Caco-2 (cell line): ENCODE data around the gene TMEM250. TPM values are rescaled to one million over a fixed set of nuclear protein-coding genes. Genes with fewer than 3 reads are reported as not detected.

Experiments used
- BruUV-seq: library from RNA; stranded (reverse); fragments of 400-500 nt; replicated peaks from 2 replicates; lab custom pipeline; 2021; lab: Mats Ljungman, UMichigan
- CTCF ChIA-PET: fragments of 300-600 bp; sonication (Branson Sonifier 250); formaldehyde crosslinking; loops from one replicate; lab custom pipeline; 2022; ENCODE audit warnings: antibody characterized with exemption; lab: Charles Lee
- POLR2A ChIA-PET: fragments of 300-600 bp; sonication (Branson Sonifier 250); formaldehyde crosslinking; loops from one replicate; lab custom pipeline; 2022; ENCODE audit warnings: antibody characterized with exemption; lab: Charles Lee
- DNase-seq, 2 experiments: peaks; one replicate each; pipeline versions ENCODE4 v3.0.0 to v3.0.0-alpha.2; 2020 to 2022
- H3K27me3 ChIP-seq: replicated peaks from 2 replicates; pipeline ENCODE4 v1.6.0; 2011; ENCODE audit warnings: low read length; ENCODE audit not compliant: control insufficient read depth, insufficient read depth
- H3K36me3 ChIP-seq: 2 replicates; pipeline ENCODE4 v1.5.1; 2011; ENCODE audit warnings: low read length; ENCODE audit not compliant: control insufficient read depth, insufficient read depth
- H3K4me1 ChIP-seq: fragments of 250-450 bp; sonication (Bioruptor Pico); 2 replicates; pipeline ENCODE4 v1.5.1; 2020; ENCODE audit warnings: mild to moderate bottlenecking
- H3K4me3 ChIP-seq: 2 replicates; pipeline ENCODE4 v1.5.1; 2011; ENCODE audit warnings: low read depth, mild to moderate bottlenecking, control low read depth, low read length
- H3K9me3 ChIP-seq: fragments of 250-450 bp; sonication (Bioruptor Pico); 2 replicates; pipeline ENCODE4 v1.5.1; 2020; ENCODE audit warnings: mild to moderate bottlenecking, moderate library complexity
- H3K27ac Mint-ChIP-seq: one replicate; pipeline ENCODE4 v1.8.0; 2022; ENCODE audit warnings: mixed read lengths; ENCODE audit not compliant: unreplicated experiment
- H3K27me3 Mint-ChIP-seq: one replicate; pipeline ENCODE4 v1.8.0; 2022; ENCODE audit warnings: mixed read lengths; ENCODE audit not compliant: insufficient read depth, unreplicated experiment
- H3K36me3 Mint-ChIP-seq: one replicate; pipeline ENCODE4 v1.8.0; 2022; ENCODE audit warnings: mild to moderate bottlenecking, mixed read lengths; ENCODE audit not compliant: insufficient read depth, unreplicated experiment
- H3K4me1 Mint-ChIP-seq: one replicate; pipeline ENCODE4 v1.8.0; 2022; ENCODE audit warnings: low read depth, mixed read lengths; ENCODE audit not compliant: unreplicated experiment
- H3K4me3 Mint-ChIP-seq: one replicate; pipeline ENCODE4 v1.8.0; 2022; ENCODE audit warnings: mild to moderate bottlenecking, moderate library complexity, mixed read lengths; ENCODE audit not compliant: unreplicated experiment
- H3K9me3 Mint-ChIP-seq: one replicate; pipeline ENCODE4 v1.8.0; 2022; ENCODE audit warnings: mixed read lengths; ENCODE audit not compliant: unreplicated experiment
- intact Hi-C: fragments of 100-400 bp; cut with micrococcal nuclease; formaldehyde crosslinking; loops from one replicate; pipeline ENCODE4 v1.10.0; 2022; ENCODE audit not compliant: unreplicated experiment
- total RNA-seq: library from RNA; stranded (reverse); gene quantifications from 2 replicates; pipeline ENCODE4 v1.2.3, GENCODE V29; 2022
- TF ChIP-seq, protein P1 (sequence below), 2 experiments: fragments of 200-600 bp in 1 of 2; IDR thresholded peaks; 1 replicate in 1 of 2; 2 replicates in 1 of 2; pipeline versions ENCODE4 v1.5.1 to v1.8.0; 2011 to 2022; ENCODE audit warnings: antibody characterized with exemption in 1 of 2, control low read depth in 1 of 2, inconsistent platforms in 1 of 2, low read depth in 1 of 2, low read length in 1 of 2, mild to moderate bottlenecking in 1 of 2, moderate library complexity in 1 of 2; ENCODE audit not compliant: insufficient read depth in 1 of 2, severe bottlenecking in 1 of 2, unreplicated experiment in 1 of 2

The TMEM250 gene
- total RNA-seq, 1 experiment from 2014 or later = 38.2 TPM

DNA sequence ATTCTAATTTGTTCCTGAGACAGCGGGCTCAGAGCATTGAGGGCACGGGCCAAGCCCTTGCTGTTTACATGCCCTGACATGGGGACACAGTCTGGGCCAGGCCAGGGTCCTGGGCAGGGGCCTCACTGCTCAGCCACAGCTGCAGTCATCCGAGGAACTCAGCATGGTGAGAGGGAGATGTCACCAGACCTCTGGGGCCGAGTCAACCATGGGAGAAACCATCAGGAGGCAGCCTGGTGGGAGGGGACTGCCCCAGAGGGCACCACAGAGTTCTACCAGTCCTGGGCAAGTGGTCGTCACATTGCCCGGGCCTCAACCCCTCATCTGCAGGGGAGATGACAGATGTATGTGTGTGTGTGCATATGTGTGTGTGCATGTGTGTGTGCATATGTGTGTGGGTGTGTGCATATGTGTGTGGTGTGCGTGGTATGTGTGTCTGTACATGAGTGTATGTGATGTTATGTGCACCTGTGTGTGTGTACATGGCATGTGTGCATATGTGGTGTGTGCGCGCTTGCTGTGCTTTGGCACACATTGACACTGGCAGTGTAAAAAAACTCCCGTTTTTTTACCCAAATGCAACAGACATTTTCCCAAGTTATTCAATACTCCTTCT lies 42.4 kb upstream of the TMEM250 start:
- H3K9me3 Mint-ChIP-seq = peaks cover 10% of the 10 kb centered on the region

GRCh38 chr9:136160381-136160841 lies 41.7 kb upstream of the TMEM250 start:
- CTCF ChIA-PET = no interaction called here

More for the DNA sequence above, 42.4 kb upstream of the TMEM250 start:
- no peak for DNase-seq
- no peaks in the 10 kb centered on the region for H3K36me3 ChIP-seq
- ChIA-PET POLR2A (no interaction called here), CTCF (no interaction called here)
- intact Hi-C loops = no loop called here
- H3K27me3 Mint-ChIP-seq = no peaks in the 10 kb centered on the region
- no peak overlapping the region for H3K27ac Mint-ChIP-seq
- H3K27me3 ChIP-seq = no peaks in the 10 kb centered on the region
- BruUV-seq = no TSS peak
- H3K9me3 ChIP-seq = peaks cover 4% of the 10 kb centered on the region; the same call in 1 of the 2 replicates
- H3K4me3 Mint-ChIP-seq = no peak overlapping the region
- H3K4me1 ChIP-seq = no peaks in the 10 kb centered on the region
- no peak overlapping the region for H3K4me3 ChIP-seq
- H3K4me1 Mint-ChIP-seq = no peaks in the 10 kb centered on the region
- TF ChIP-seq, protein P1, sequence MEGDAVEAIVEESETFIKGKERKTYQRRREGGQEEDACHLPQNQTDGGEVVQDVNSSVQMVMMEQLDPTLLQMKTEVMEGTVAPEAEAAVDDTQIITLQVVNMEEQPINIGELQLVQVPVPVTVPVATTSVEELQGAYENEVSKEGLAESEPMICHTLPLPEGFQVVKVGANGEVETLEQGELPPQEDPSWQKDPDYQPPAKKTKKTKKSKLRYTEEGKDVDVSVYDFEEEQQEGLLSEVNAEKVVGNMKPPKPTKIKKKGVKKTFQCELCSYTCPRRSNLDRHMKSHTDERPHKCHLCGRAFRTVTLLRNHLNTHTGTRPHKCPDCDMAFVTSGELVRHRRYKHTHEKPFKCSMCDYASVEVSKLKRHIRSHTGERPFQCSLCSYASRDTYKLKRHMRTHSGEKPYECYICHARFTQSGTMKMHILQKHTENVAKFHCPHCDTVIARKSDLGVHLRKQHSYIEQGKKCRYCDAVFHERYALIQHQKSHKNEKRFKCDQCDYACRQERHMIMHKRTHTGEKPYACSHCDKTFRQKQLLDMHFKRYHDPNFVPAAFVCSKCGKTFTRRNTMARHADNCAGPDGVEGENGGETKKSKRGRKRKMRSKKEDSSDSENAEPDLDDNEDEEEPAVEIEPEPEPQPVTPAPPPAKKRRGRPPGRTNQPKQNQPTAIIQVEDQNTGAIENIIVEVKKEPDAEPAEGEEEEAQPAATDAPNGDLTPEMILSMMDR (IDR thresholded peaks at IDR 0.05; ENCODE audit: insufficient read depth in 1 of 2, low read depth in 1 of 2, low read length in 1 of 2, severe bottlenecking in 1 of 2, unreplicated experiment in 1 of 2) = no peak
- no peaks in the 10 kb centered on the region for H3K36me3 Mint-ChIP-seq

GRCh38 chr9:136159851-136160250 lies 41.2 kb upstream of the TMEM250 start:
- BruUV-seq = no TSS peak

More at GRCh38 chr9:136160381-136160841, 41.7 kb upstream of the TMEM250 start:
- POLR2A ChIA-PET = no interaction called here
- no peak for DNase-seq
- Mint-ChIP-seq H3K27me3 (no peaks in the 10 kb centered on the region), H3K4me3 (no peak overlapping the region), H3K9me3 (peaks cover 10% of the 10 kb centered on the region), H3K27ac (no peak overlapping the region), H3K4me1 (no peaks in the 10 kb centered on the region), H3K36me3 (no peaks in the 10 kb centered on the region)
- TF ChIP-seq, protein P1 (IDR thresholded peaks at IDR 0.05; ENCODE audit: insufficient read depth in 1 of 2, low read depth in 1 of 2, low read length in 1 of 2, severe bottlenecking in 1 of 2, unreplicated experiment in 1 of 2) = no peak
- no TSS peak for BruUV-seq
- Histone ChIP-seq H3K4me3 (no peak overlapping the region), H3K4me1 (no peaks in the 10 kb centered on the region), H3K27me3 (no peaks in the 10 kb centered on the region), H3K36me3 (no peaks in the 10 kb centered on the region), H3K9me3 (peaks cover 4% of the 10 kb centered on the region; the same call in 1 of the 2 replicates)
- intact Hi-C loops = no loop called here

More at GRCh38 chr9:136159851-136160250, 41.2 kb upstream of the TMEM250 start:
- Histone ChIP-seq H3K4me3 (no peak overlapping the region), H3K4me1 (no peaks in the 10 kb centered on the region), H3K27me3 (no peaks in the 10 kb centered on the region), H3K9me3 (peaks cover 4% of the 10 kb centered on the region; the same call in 1 of the 2 replicates), H3K36me3 (no peaks in the 10 kb centered on the region)
- Mint-ChIP-seq H3K36me3 (no peaks in the 10 kb centered on the region), H3K27me3 (no peaks in the 10 kb centered on the region), H3K9me3 (peaks cover 10% of the 10 kb centered on the region), H3K4me1 (no peaks in the 10 kb centered on the region), H3K4me3 (no peak overlapping the region), H3K27ac (no peak overlapping the region)
- CTCF ChIA-PET = no interaction called here
- TF ChIP-seq, protein P1 (IDR thresholded peaks at IDR 0.05; ENCODE audit: insufficient read depth in 1 of 2, low read depth in 1 of 2, low read length in 1 of 2, severe bottlenecking in 1 of 2, unreplicated experiment in 1 of 2) = no peak
- no peak for DNase-seq
- POLR2A ChIA-PET = no interaction called here
- intact Hi-C loops = no loop called here
